ENCODE results near the gene TLCD3B.

Gene TLCD3B

DNA sequence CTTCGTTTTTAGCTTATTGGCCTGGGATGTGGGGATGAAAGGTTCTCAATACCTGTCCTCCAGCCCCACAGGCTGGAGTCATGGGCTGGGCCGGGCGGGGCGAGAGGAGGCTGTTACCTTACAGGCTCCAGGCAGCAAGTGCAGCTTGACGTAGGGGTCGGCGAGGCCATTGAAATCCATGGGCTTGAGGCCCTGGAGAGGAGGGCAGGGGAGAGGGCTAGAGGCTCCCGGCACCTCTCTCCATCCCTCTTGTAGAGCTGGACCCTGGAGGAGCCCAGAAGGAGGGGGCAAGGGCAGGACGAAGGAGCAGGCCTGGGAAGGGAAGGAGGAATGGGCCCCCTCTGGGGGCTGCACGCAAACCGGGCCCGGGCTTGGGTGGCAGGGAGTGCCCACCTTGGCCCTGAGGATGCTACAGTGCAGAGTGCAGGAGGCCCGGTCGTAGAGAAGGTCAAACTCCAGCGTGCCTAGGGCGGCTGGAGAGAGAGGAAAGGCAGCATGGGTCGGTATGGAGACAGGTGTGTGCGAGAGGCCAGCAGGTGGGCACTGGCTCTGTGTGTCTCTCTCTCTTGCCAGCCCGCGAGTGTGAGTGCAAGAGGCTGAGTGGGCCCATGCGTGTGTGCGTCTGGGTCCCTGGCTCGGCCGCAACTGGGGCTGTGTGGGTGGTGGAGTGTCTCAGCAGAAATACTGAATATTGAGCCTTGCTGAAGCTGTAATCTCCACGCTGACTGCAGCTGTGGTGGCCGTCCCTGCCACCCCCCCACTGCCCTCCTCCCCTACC lies 21.8 kb downstream of the TLCD3B start:
- Histone ChIP-seq H4K20me1 (ENCODE audit: control insufficient read depth, insufficient read depth, low read depth, low read length) (no peaks in the 10 kb centered on the region), H3K27me3 (ENCODE audit: control insufficient read depth, low read length) (peaks cover 31% of the 10 kb centered on the region), H3K4me1 (ENCODE audit: control insufficient read depth, low read length) (peaks cover 26% of the 10 kb centered on the region), H3F3A (ENCODE audit: control insufficient read depth, insufficient read depth) (no peaks in the 10 kb centered on the region), H3K4me2 (ENCODE audit: low read length) (no peak overlapping the region), H3K79me2 (ENCODE audit: control insufficient read depth, low read length) (no peaks in the 10 kb centered on the region), H3K9me3 (ENCODE audit: control insufficient read depth, insufficient read depth, low read length) (no peaks in the 10 kb centered on the region), H3K36me3 (ENCODE audit: control insufficient read depth, low read length) (peaks cover 8% of the 10 kb centered on the region), H3K4me3 (ENCODE audit: low read length) (no peak overlapping the region), H3K27ac (ENCODE audit: low read depth, low read length) (no peak overlapping the region), H3K9me2 (replicated peaks; ENCODE audit: control insufficient read depth, low read length) (no peaks in the 10 kb centered on the region)
- TF ChIP-seq, protein P1, sequence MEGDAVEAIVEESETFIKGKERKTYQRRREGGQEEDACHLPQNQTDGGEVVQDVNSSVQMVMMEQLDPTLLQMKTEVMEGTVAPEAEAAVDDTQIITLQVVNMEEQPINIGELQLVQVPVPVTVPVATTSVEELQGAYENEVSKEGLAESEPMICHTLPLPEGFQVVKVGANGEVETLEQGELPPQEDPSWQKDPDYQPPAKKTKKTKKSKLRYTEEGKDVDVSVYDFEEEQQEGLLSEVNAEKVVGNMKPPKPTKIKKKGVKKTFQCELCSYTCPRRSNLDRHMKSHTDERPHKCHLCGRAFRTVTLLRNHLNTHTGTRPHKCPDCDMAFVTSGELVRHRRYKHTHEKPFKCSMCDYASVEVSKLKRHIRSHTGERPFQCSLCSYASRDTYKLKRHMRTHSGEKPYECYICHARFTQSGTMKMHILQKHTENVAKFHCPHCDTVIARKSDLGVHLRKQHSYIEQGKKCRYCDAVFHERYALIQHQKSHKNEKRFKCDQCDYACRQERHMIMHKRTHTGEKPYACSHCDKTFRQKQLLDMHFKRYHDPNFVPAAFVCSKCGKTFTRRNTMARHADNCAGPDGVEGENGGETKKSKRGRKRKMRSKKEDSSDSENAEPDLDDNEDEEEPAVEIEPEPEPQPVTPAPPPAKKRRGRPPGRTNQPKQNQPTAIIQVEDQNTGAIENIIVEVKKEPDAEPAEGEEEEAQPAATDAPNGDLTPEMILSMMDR (IDR thresholded peaks at IDR 0.05; ENCODE audit: low read depth, low read length, poor library complexity, severe bottlenecking), result no peak
- TF ChIP-seq EZH2phosphoT487 (IDR thresholded peaks at IDR 0.05; ENCODE audit: borderline replicate concordance, low read length), result no peak

DNA sequence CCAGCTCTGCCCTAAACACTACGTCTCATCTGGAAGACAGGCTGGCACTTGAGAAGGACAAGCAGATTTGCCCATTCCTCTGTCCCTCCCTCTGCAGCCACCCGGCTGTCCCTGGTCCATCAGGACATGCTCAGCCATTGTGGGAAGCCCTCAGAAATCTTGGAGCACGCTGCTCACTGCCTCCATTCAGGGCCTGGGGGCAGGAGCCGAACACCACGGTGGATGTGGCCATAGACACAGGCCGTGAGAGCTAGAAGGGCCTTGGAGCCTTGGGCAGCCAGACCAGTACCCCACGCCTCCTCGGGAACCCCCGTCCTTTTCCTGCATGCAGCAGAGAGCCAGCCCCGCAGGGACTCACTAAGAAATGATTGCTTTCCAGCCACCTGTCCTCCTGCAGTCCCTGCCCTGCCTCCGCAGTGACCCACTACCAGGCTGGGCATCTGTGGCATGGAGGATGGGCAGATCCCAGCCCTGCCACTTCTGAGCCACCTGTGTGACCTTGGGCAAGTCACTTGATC lies 23.6 kb downstream of the TLCD3B start:
- H3K27ac ChIP-seq (ENCODE audit: low read depth, low read length), result no peak overlapping the region
- H3K9me2 ChIP-seq (replicated peaks; ENCODE audit: control insufficient read depth, low read length), result no peaks in the 10 kb centered on the region
- H3K27me3 ChIP-seq (ENCODE audit: control insufficient read depth, low read length), result peaks cover 31% of the 10 kb centered on the region
- H3K79me2 ChIP-seq (ENCODE audit: control insufficient read depth, low read length), result no peaks in the 10 kb centered on the region
- peaks cover 14% of the 10 kb centered on the region for H3K36me3 ChIP-seq (ENCODE audit: control insufficient read depth, low read length)
- H3K4me1 ChIP-seq (ENCODE audit: control insufficient read depth, low read length), result peaks cover 19% of the 10 kb centered on the region
- H3F3A ChIP-seq (ENCODE audit: control insufficient read depth, insufficient read depth), result no peaks in the 10 kb centered on the region
- no peak overlapping the region for H3K4me2 ChIP-seq (ENCODE audit: low read length)
- no peaks in the 10 kb centered on the region for H4K20me1 ChIP-seq (ENCODE audit: control insufficient read depth, insufficient read depth, low read depth, low read length)
- H3K4me3 ChIP-seq (ENCODE audit: low read length), result no peak overlapping the region
- TF ChIP-seq, protein P1 (IDR thresholded peaks at IDR 0.05; ENCODE audit: low read depth, low read length, poor library complexity, severe bottlenecking), result no peak
- no peak for TF ChIP-seq EZH2phosphoT487 (IDR thresholded peaks at IDR 0.05; ENCODE audit: borderline replicate concordance, low read length)
- H3K9me3 ChIP-seq (ENCODE audit: control insufficient read depth, insufficient read depth, low read length), result no peaks in the 10 kb centered on the region

DNA sequence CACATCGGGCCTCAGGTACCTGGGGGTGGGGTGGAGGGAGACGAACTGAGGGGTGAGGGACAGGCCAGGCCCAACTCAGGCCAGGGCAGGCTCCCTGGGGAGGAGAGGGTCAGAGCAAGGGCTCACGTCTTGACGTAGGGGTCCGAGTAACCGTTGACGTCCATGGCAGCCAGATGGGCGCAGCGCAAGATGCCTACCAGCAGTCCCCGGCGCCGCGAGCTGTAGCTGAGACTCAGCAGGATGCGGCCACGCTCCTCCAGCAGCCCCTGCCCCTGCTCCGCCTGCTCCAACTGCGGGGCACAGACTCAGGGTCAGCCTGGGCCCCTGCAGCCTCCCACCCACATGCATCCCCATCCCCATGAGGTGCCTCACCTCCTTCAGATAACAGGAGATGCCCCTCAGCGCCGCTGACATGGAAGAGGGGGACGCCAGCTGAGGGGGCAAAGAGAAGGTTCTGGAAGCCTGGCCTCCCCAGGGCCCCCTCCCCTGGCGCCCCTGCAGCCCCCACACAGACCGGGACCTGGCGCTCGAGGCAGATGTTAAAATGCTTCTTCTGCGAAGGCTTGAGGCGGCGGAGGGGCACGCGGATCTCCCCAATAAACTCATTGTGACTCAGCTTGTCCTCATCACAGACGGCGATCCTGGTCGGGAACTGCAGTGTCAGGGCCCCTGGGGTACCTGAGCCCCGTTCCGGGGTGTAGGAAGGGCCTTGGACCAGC lies 24.3 kb downstream of the TLCD3B start:
- Histone ChIP-seq H3K4me2 (ENCODE audit: low read length) (no peak overlapping the region), H3K36me3 (ENCODE audit: control insufficient read depth, low read length) (peaks cover 21% of the 10 kb centered on the region), H3K9me2 (replicated peaks; ENCODE audit: control insufficient read depth, low read length) (no peaks in the 10 kb centered on the region), H4K20me1 (ENCODE audit: control insufficient read depth, insufficient read depth, low read depth, low read length) (no peaks in the 10 kb centered on the region), H3K79me2 (ENCODE audit: control insufficient read depth, low read length) (no peaks in the 10 kb centered on the region), H3F3A (ENCODE audit: control insufficient read depth, insufficient read depth) (no peaks in the 10 kb centered on the region), H3K4me3 (ENCODE audit: low read length) (no peak overlapping the region), H3K27ac (ENCODE audit: low read depth, low read length) (no peak overlapping the region), H3K27me3 (ENCODE audit: control insufficient read depth, low read length) (peaks cover 27% of the 10 kb centered on the region), H3K4me1 (ENCODE audit: control insufficient read depth, low read length) (peaks cover 15% of the 10 kb centered on the region), H3K9me3 (ENCODE audit: control insufficient read depth, insufficient read depth, low read length) (no peaks in the 10 kb centered on the region)
- TF ChIP-seq, protein P1 (IDR thresholded peaks at IDR 0.05; ENCODE audit: low read depth, low read length, poor library complexity, severe bottlenecking), result no peak
